Left lung (tissue), 10 donors: ENCODE measurements around the gene CPT1C. TPM values are rescaled to one million over a fixed set of nuclear protein-coding genes. Genes with fewer than 3 reads are reported as not detected.

Source experiments
- ATAC-seq: fragments of 200-7000 bp; cut with Tn5 transposase; one replicate; pipeline ENCODE4 v1.9.1; 2020; ENCODE audit warnings: moderate library complexity
- DNase-seq, 4 donors: peaks; one replicate each; pipeline ENCODE4 v3.0.0-alpha.2; 2013 to 2020
- H3K27ac ChIP-seq, 2 donors: fragments of 200-600 bp; sonication (generic) in 1 of 2; one replicate each; pipeline versions ENCODE4 v1.5.0 to v1.8.0; 2020 to 2021
- H3K27me3 ChIP-seq, 2 donors: fragments of 200-600 bp; sonication (generic) in 1 of 2; one replicate each; pipeline versions ENCODE4 v1.5.0 to v1.8.0; 2020 to 2021
- H3K36me3 ChIP-seq, 2 donors: fragments of 200-600 bp; sonication (generic) in 1 of 2; one replicate each; pipeline versions ENCODE4 v1.5.0 to v1.8.0; 2020 to 2021
- H3K4me1 ChIP-seq, 2 donors: fragments of 200-600 bp; one replicate each; pipeline ENCODE4 v1.8.0; 2021
- H3K4me3 ChIP-seq, 2 donors: fragments of 200-600 bp; sonication (generic) in 1 of 2; one replicate each; pipeline versions ENCODE4 v1.5.0 to v1.8.0; 2020 to 2021; ENCODE audit warnings: mild to moderate bottlenecking in 1 of 2
- H3K9me3 ChIP-seq, 2 donors: fragments of 200-600 bp; sonication (generic) in 1 of 2; one replicate each; pipeline versions ENCODE4 v1.5.0 to v1.8.0; 2020 to 2021
- CTCF ChIP-seq, 2 donors: fragments of 200-600 bp; sonication (generic) in 1 of 2; IDR thresholded peaks; one replicate each; pipeline versions ENCODE4 v1.5.0 to v1.8.0; 2021; ENCODE audit warnings: antibody characterized with exemption in 2 of 2
- intact Hi-C, 2 donors: fragments of 100-400 bp; cut with DNase I; formaldehyde crosslinking; loops; one replicate each; pipeline versions ENCODE4 v1.11.2 to v1.14.2; 2022
- polyA plus RNA-seq, 6 donors: library from polyadenylated mRNA; unstranded; fragments of 120-200 nt; gene quantifications; one replicate each; pipeline ENCODE4 v1.2.1, GENCODE V29; 2013; ENCODE audit not compliant: insufficient read length in 6 of 6
- total RNA-seq, 2 donors: library from RNA; stranded (reverse); fragmentation: NEBNext Ultra II Directional; extraction: Animal tissue kit (Norgen Biotek cat#: 25700); gene quantifications; one replicate each; pipeline ENCODE4 v1.2.1, GENCODE V29; 2021
- donor health status: DM: no; HTN: yes; CAD: no.
- donor health status: DM: no; HTN: no; CAD: no.

The CPT1C gene
- total and polyA plus RNA-seq, 8 donors, result 6.2 to 37.3 (median 29.0) TPM

GRCh38 chr19:49665351-49666119, 25.4 kb upstream of the CPT1C start, which contains the start of the genes BCL2L12 and IRF3:
TSS of gene BCL2L12 (plus strand) at chr19:49665933. CDS start at chr19:49666693, 760 bp downstream.
TSS of gene IRF3 (minus strand) at chr19:49665857. CDS start at chr19:49664838, 1,019 bp downstream.
- H3K27ac ChIP-seq, result peak within 1 kb of the TSS; percentile 86 to 92
- peaks cover 0 to 33% of the 10 kb centered on the region in 2 donors for H3K36me3 ChIP-seq
- ATAC-seq (peak; percentile 91), DNase-seq (peak; percentile 96 to 99 (median 98))
- no peaks in the 10 kb centered on the region for H3K27me3 ChIP-seq
- intact Hi-C loops, result no loop called here
- peaks cover 10 to 32% of the 10 kb centered on the region in 2 donors for H3K4me1 ChIP-seq
- peak within 1 kb of the TSS; percentile 68 to 93 for H3K4me3 ChIP-seq
- no peaks in the 10 kb centered on the region for H3K9me3 ChIP-seq
- TF ChIP-seq CTCF (IDR thresholded peaks at IDR 0.05), result no peak

GRCh38 chr19:49666120-49666444, 24.8 kb upstream of the CPT1C start:
- H3K36me3 ChIP-seq, result peaks cover 0 to 33% of the 10 kb centered on the region in 2 donors
- ATAC-seq, result no peak
- H3K4me1 ChIP-seq, result peaks cover 10 to 32% of the 10 kb centered on the region in 2 donors
- intact Hi-C loops, result no loop called here
- DNase-seq, result no peak
- TF ChIP-seq CTCF (IDR thresholded peaks at IDR 0.05), result no peak
- no peaks in the 10 kb centered on the region for H3K27me3 ChIP-seq
- peak overlapping the region; percentile 86 to 92 for H3K27ac ChIP-seq
- H3K9me3 ChIP-seq, result no peaks in the 10 kb centered on the region
- peak overlapping the region; percentile 68 to 93 for H3K4me3 ChIP-seq

GRCh38 chr19:49667473-49667872, 23.4 kb upstream of the CPT1C start:
- H3K4me3 ChIP-seq, result no peak overlapping the region
- intact Hi-C loops, result no loop called here
- peaks cover 10 to 40% of the 10 kb centered on the region in 2 donors for H3K4me1 ChIP-seq
- no peaks in the 10 kb centered on the region for H3K9me3 ChIP-seq
- DNase-seq (no peak), ATAC-seq (no peak)
- no peak for TF ChIP-seq CTCF (IDR thresholded peaks at IDR 0.05)
- no peaks in the 10 kb centered on the region for H3K27me3 ChIP-seq
- peaks cover 0 to 19% of the 10 kb centered on the region in 2 donors for H3K36me3 ChIP-seq
- H3K27ac ChIP-seq, result no peak overlapping the region

GRCh38 chr19:49669516-49669915, 21.4 kb upstream of the CPT1C start:
- H3K4me1 ChIP-seq, result peaks cover 6 to 27% of the 10 kb centered on the region in 2 donors
- intact Hi-C loops, result no loop called here
- no peak overlapping the region for H3K27ac ChIP-seq
- H3K36me3 ChIP-seq, result peaks cover 0 to 10% of the 10 kb centered on the region in 2 donors
- DNase-seq (no peak), ATAC-seq (no peak)
- TF ChIP-seq CTCF (IDR thresholded peaks at IDR 0.05), result no peak
- H3K9me3 ChIP-seq, result no peaks in the 10 kb centered on the region
- no peak overlapping the region for H3K4me3 ChIP-seq
- H3K27me3 ChIP-seq, result no peaks in the 10 kb centered on the region

- DNase-seq (peak in 3 of 4 donors; percentile 72 to 96 (median 80)), ATAC-seq (peak; percentile 16)
- intact Hi-C loops, result no loop called here
- TF ChIP-seq CTCF (IDR thresholded peaks at IDR 0.05), result peak; percentile 88 to 90
- Histone ChIP-seq H3K27me3 (no peaks in the 10 kb centered on the region), H3K27ac (peak overlapping the region in 1 of 2 donors; percentile 51), H3K9me3 (no peaks in the 10 kb centered on the region), H3K4me3 (no peak overlapping the region), H3K36me3 (peaks cover 0 to 10% of the 10 kb centered on the region in 2 donors), H3K4me1 (peaks cover 6 to 18% of the 10 kb centered on the region in 2 donors)
These were observed 18.6 kb upstream of the CPT1C start for GRCh38 chr19:49672131-49672919.
